Diencephalon (tissue), 1 donor: ENCODE results near the gene PRSS22. TPM values are rescaled to one million over a fixed set of nuclear protein-coding genes. Genes with fewer than 3 reads are reported as not detected.

Experiments used
- total RNA-seq: library from RNA; depleted of rRNA; stranded (reverse); fragments of >200 nt; gene quantifications from one replicate; pipeline ENCODE4 v1.2.3, GENCODE V29; 2014

The PRSS22 gene, protein sequence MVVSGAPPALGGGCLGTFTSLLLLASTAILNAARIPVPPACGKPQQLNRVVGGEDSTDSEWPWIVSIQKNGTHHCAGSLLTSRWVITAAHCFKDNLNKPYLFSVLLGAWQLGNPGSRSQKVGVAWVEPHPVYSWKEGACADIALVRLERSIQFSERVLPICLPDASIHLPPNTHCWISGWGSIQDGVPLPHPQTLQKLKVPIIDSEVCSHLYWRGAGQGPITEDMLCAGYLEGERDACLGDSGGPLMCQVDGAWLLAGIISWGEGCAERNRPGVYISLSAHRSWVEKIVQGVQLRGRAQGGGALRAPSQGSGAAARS
- total RNA-seq = not detected

DNA sequence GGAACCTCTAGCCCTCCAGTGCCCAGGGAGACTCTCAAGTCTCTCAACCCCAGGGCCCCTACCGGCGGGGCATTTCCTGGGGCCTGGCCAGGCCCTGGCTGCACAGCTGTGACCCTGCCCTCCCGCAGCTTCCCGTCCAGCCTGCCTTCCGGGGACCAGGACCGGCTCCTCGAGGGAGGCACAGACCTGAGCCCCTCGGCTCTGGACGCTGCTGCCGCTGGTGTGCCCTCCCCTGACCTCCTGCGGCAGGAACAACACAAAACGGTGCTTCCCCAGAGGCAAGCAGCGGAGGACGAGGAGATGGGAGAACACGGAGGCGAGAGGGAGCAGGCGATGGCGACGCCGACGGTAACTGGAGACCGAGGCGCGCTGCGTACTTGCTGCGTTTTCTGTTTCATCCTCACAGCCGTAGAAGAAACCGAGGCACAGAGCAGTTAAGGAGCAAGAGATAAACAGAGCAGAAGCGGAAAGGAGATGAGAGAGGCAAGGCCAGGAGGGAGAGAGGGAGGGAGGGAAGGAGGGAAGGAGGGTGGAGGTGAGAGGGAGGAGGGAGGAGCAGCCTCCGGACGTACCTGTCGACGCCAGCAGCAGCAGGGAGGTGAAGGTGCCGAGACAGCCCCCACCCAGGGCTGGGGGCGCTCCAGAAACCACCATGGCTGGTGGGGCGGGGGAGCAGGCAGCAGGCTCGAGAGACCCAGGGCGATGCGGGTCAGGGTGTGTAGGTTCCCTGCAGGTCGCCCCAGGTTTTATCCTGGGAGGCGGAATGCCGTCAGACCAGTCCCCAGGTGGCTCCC is at the start of gene PRSS22:
Gene PRSS22, minus strand, starts transcription at position 720 of the 794 bp plus-strand sequence. Its CDS starts 66 bp downstream, at position 654.

GRCh38 chr16:2882650-2883457 is 24.9 kb upstream of the PRSS22 start, which contains the start of gene FLYWCH2:
Gene FLYWCH2, plus strand, starts transcription at chr16:2883215. Its CDS starts 13,235 bp downstream, at chr16:2896450.

DNA sequence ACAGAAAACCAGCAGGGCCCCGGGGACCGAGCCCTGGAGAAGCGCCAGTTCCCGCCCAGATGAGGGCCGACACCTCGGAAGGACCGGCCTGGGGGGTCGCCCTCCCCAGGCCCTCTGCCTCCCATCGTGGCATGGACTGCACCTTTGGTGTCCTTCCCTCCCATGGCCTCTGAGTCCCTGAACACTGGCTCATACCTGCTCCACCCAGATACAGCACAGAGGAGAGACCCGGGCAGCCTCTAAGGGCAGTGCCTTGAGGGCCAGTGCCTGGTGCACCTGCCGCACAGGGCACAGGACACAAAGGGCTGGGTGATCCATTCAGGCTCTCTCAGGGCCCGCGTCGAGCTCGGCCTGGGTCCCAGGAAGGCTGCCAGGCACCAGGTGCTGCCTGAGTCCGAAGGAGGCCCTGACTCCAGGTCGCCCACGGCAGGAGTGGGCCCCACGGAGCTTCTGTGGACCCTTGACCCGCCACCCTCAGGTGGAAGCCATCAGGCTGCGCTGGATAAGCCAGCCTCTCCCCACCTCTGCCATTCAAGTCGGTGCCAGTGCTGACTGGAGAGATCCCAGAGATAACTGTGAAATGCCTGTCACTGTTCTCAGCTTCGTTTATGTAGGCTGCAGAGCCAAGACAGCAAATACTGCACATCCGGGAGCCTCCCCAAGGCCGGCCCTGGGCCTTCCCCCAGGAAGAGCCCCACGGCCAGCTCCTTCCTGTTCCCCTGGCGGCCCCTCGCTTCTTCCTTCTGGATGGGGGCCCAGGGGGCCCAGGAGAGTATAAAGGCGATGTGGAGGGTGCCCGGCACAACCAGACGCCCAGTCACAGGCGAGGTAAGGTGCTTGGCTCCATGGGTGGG is 28.2 kb downstream of the PRSS22 start, which contains the start of gene ZG16B:
Gene ZG16B, plus strand, starts transcription at position 803 of the 854 bp plus-strand sequence. CDS start 139 bp downstream, outside the sequence.

GRCh38 chr16:2816751-2817339 is 41.1 kb downstream of the PRSS22 start, which contains the start of gene PRSS21:
Gene PRSS21, plus strand, starts transcription at chr16:2817237. Its CDS starts 32 bp downstream, at chr16:2817269.

Other genes with a start within 250 kb of the PRSS22 start
- 19.6 TPM for gene KCTD5, start 175.6 kb downstream of the PRSS22 start, total RNA-seq
- 3.9 TPM for gene PRSS27, start 137.9 kb downstream of the PRSS22 start, total RNA-seq
- 70.1 TPM for gene SRRM2, start 105.5 kb downstream of the PRSS22 start, total RNA-seq
- 158 TPM for gene ELOB, start 80.9 kb downstream of the PRSS22 start, total RNA-seq
- gene PRSS33, start 70.6 kb downstream of the PRSS22 start, total RNA-seq = not detected
- not detected for gene PRSS41, start 59.7 kb downstream of the PRSS22 start, total RNA-seq
- not detected for gene PRSS21, start 40.9 kb downstream of the PRSS22 start, total RNA-seq
- gene ZG16B, start 27.9 kb downstream of the PRSS22 start, total RNA-seq = 0.23 TPM
- gene FLYWCH2, start 25.0 kb upstream of the PRSS22 start, total RNA-seq = 42.2 TPM
- gene FLYWCH1, start 53.8 kb upstream of the PRSS22 start, total RNA-seq = 29.1 TPM
- 0.46 TPM for gene KREMEN2, start 106.1 kb upstream of the PRSS22 start, total RNA-seq
- 28.4 TPM for gene PAQR4, start 111.2 kb upstream of the PRSS22 start, total RNA-seq
- 2.3 TPM for gene PKMYT1, start 122.3 kb upstream of the PRSS22 start, total RNA-seq
- not detected for gene CLDN9, start 154.8 kb upstream of the PRSS22 start, total RNA-seq
- gene CLDN6, start 160.0 kb upstream of the PRSS22 start, total RNA-seq = 1.2 TPM
- 1.2 TPM for gene TNFRSF12A, start 162.2 kb upstream of the PRSS22 start, total RNA-seq
- 20.3 TPM for gene HCFC1R1, start 165.8 kb upstream of the PRSS22 start, total RNA-seq
- 4.8 TPM for gene THOC6, start 165.9 kb upstream of the PRSS22 start, total RNA-seq
- gene BICDL2, start 178.8 kb upstream of the PRSS22 start, total RNA-seq = not detected
- 0.92 TPM for gene MMP25, start 188.4 kb upstream of the PRSS22 start, total RNA-seq
- gene IL32, start 207.5 kb upstream of the PRSS22 start, total RNA-seq = 1.6 TPM
- not detected for gene ZSCAN10, start 241.1 kb upstream of the PRSS22 start, total RNA-seq